ENCODE results near the gene WWC2.

- no peak for TF ChIP-seq POLR2AphosphoS5 (IDR thresholded peaks at IDR 0.05; ENCODE audit: borderline replicate concordance, low read depth, low read length)
- TF ChIP-seq EZH2 (IDR thresholded peaks at IDR 0.05): no peak
- no peak for TF ChIP-seq FOXP2 (optimal IDR thresholded peaks at IDR 0.05; ENCODE audit: control extremely low read depth, extremely low read length, insufficient read depth)
Observed at GRCh38 chr4:183191630-183192029, 92.6 kb downstream of the WWC2 start.
